Body of pancreas (tissue), 4 donors: ENCODE results near the gene KCNIP4. TPM values are rescaled to one million over a fixed set of nuclear protein-coding genes. Genes with fewer than 3 reads are reported as not detected.

Source experiments
- ATAC-seq: fragments of 150-250 bp; one replicate; pipeline ENCODE4 v1.9.1; 2016
- DNase-seq, 4 donors: peaks; one replicate each; pipeline ENCODE4 v3.0.0-alpha.2; 2019
- H3K27ac ChIP-seq, 4 donors: fragments of 200-600 bp; sonication (generic); 1 replicate in 3 of 4; 2 replicates in 1 of 4; pipeline versions ENCODE4 v1.5.1 to v1.6.1; 2016 to 2019; ENCODE audit warnings: mild to moderate bottlenecking in 1 of 4, mixed read lengths in 1 of 4, moderate library complexity in 1 of 4
- H3K27me3 ChIP-seq, 2 donors: fragments of 200-600 bp; sonication (generic); one replicate each; pipeline ENCODE4 v1.6.0; 2016; ENCODE audit warnings: mild to moderate bottlenecking in 1 of 2
- H3K36me3 ChIP-seq, 2 donors: fragments of 200-600 bp; sonication (generic); replicated peaks in 1 of 2; 2 replicates each; pipeline ENCODE4 v1.5.1; 2016; ENCODE audit warnings: low read depth in 2 of 2; ENCODE audit not compliant: insufficient read depth in 1 of 2
- H3K4me1 ChIP-seq: fragments of 200-600 bp; sonication (generic); one replicate; pipeline ENCODE4 v1.6.0; 2016
- H3K4me3 ChIP-seq, 2 donors: fragments of 200-600 bp; sonication (generic); 1 replicate in 1 of 2; 2 replicates in 1 of 2; pipeline ENCODE4 v1.5.1; 2016 to 2019
- H3K9me3 ChIP-seq, 3 donors: fragments of 200-600 bp; sonication (generic); 1 replicate in 2 of 3; 2 replicates in 1 of 3; pipeline ENCODE4 v1.5.1; 2016
- POLR2A ChIP-seq, 3 donors: fragments of 450-650 bp; IDR thresholded peaks; one replicate each; pipeline ENCODE4 v1.6.1; 2016; ENCODE audit warnings: antibody characterized with exemption in 3 of 3, mild to moderate bottlenecking in 2 of 3
- WGBS, 2 donors: methylation state at CpG; one replicate each; pipeline ENCODE4 v1.1.5; 2017; 5-methylcytosine and 5-hydroxymethylcytosine counted together
- intact Hi-C: fragments of 100-400 bp; cut with DNase I; formaldehyde crosslinking; loops from one replicate; pipeline ENCODE4 v1.15.1; 2023
- total RNA-seq, 2 donors: library from RNA; depleted of rRNA; stranded (reverse); fragments of >200 nt; gene quantifications; one replicate each; pipeline ENCODE4 v1.1.0, GENCODE V29; 2016
- TF ChIP-seq, protein P1 (sequence below), 7 experiments: fragments of 450-650 bp in 4 of 7; fragments of 200-600 bp in 3 of 7; sonication (generic) in 3 of 7; IDR thresholded peaks; one replicate each; pipeline ENCODE4 v1.5.1; 2016 to 2019; ENCODE audit warnings: antibody characterized with exemption in 7 of 7

The KCNIP4 gene
- total RNA-seq, 2 donors from 2014 or later = not detected

- intact Hi-C loops = no loop called here
- no peak for ATAC-seq
- no peaks in the 10 kb centered on the region for H3K4me1 ChIP-seq
- H3K27ac ChIP-seq = no peak overlapping the region
- WGBS, 2 donors = 63 to 64% methylated on average over 3 of the region's 3 CpGs
- TF ChIP-seq, protein P1, sequence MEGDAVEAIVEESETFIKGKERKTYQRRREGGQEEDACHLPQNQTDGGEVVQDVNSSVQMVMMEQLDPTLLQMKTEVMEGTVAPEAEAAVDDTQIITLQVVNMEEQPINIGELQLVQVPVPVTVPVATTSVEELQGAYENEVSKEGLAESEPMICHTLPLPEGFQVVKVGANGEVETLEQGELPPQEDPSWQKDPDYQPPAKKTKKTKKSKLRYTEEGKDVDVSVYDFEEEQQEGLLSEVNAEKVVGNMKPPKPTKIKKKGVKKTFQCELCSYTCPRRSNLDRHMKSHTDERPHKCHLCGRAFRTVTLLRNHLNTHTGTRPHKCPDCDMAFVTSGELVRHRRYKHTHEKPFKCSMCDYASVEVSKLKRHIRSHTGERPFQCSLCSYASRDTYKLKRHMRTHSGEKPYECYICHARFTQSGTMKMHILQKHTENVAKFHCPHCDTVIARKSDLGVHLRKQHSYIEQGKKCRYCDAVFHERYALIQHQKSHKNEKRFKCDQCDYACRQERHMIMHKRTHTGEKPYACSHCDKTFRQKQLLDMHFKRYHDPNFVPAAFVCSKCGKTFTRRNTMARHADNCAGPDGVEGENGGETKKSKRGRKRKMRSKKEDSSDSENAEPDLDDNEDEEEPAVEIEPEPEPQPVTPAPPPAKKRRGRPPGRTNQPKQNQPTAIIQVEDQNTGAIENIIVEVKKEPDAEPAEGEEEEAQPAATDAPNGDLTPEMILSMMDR (IDR thresholded peaks at IDR 0.05) = no peak
- no peak for TF ChIP-seq POLR2A (IDR thresholded peaks at IDR 0.05)
- H3K9me3 ChIP-seq = no peaks in the 10 kb centered on the region
- DNase-seq = no peak
- H3K27me3 ChIP-seq = no peaks in the 10 kb centered on the region
- H3K36me3 ChIP-seq = no peaks in the 10 kb centered on the region
- no peak overlapping the region for H3K4me3 ChIP-seq
Measured at GRCh38 chr4:21849077-21849476, 99.5 kb downstream of the KCNIP4 start.

DNA sequence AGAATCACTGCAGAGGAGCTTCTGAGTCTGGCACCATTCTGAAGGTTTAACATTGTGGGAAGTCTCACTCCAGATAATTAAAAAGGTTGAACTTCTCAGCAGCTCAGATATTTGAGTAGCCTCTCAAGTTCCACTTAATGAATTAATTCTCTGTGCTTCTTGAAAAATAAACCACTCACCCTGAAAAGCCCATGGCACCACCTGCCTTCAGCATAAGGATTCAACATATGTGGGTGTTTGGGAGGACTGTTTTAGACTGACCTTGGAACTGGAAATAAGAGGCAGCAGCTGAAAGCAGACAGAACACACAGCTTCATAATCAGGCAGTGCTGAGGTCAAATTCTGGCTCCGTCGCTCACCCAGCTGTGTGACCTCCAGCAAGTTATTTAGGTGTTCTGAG, 100.6 kb downstream of the KCNIP4 start:
- DNase-seq (no peak), ATAC-seq (no peak)
- Histone ChIP-seq H3K27ac (no peak overlapping the region), H3K4me1 (no peaks in the 10 kb centered on the region), H3K36me3 (no peaks in the 10 kb centered on the region), H3K27me3 (no peaks in the 10 kb centered on the region), H3K9me3 (no peaks in the 10 kb centered on the region), H3K4me3 (no peak overlapping the region)
- 70 to 72% methylated on average over 2 of the region's 2 CpGs for WGBS, 2 donors
- TF ChIP-seq, protein P1 (IDR thresholded peaks at IDR 0.05) = no peak
- TF ChIP-seq POLR2A (IDR thresholded peaks at IDR 0.05) = no peak
- intact Hi-C loops = no loop called here

DNA sequence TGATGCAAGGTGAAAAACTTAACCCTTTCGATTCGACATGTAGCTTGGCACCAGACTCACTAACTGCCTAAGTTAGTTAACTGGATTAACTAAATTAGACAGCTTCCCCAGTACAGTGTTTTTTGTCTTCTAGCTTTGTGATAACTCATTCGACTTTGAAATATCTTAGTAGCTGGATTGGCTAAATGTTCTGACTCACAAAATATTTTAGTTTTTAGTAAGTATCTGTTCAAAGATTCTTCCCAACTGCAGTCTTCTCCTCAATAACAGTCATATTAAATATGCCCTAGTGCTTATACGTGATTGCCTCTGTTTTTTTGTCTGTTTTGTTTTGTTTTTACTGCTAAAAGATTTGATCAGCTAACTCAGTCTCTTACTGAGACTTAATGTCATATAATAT, 102.9 kb downstream of the KCNIP4 start:
- ATAC-seq (no peak), DNase-seq (no peak)
- Histone ChIP-seq H3K9me3 (no peaks in the 10 kb centered on the region), H3K4me1 (no peaks in the 10 kb centered on the region), H3K27me3 (no peaks in the 10 kb centered on the region), H3K36me3 (no peaks in the 10 kb centered on the region), H3K27ac (no peak overlapping the region), H3K4me3 (no peak overlapping the region)
- intact Hi-C loops = no loop called here
- WGBS, 2 donors = 44 to 56% methylated on average over 4 of the region's 4 CpGs
- TF ChIP-seq, protein P1 (IDR thresholded peaks at IDR 0.05) = no peak
- no peak for TF ChIP-seq POLR2A (IDR thresholded peaks at IDR 0.05)

- intact Hi-C loops = no loop called here
- Histone ChIP-seq H3K4me3 (no peak overlapping the region), H3K9me3 (no peaks in the 10 kb centered on the region), H3K27ac (no peak overlapping the region), H3K36me3 (no peaks in the 10 kb centered on the region), H3K27me3 (no peaks in the 10 kb centered on the region), H3K4me1 (no peaks in the 10 kb centered on the region)
- DNase-seq (no peak), ATAC-seq (no peak)
- TF ChIP-seq, protein P1 (IDR thresholded peaks at IDR 0.05) = no peak
- no peak for TF ChIP-seq POLR2A (IDR thresholded peaks at IDR 0.05)
Measured at GRCh38 chr4:21835712-21836111, 112.9 kb downstream of the KCNIP4 start.

DNA sequence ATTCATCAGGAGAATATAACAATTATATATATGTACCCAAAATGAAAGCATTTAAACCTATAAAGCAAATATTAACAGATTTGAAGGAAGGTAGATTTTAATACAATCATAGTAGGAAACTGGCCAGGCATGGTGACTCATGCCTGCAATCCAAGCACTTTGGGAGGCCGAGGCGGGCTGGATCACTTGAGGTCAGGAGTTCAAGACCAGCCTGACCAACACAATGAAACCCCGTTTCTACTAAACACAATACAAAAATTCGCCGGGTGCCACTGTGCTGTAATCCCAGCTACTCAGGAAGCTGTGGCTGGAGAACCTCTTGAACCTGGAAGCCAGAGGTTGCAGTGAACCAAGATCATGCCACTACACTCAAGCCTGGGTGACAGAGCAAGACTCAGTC, 118.3 kb downstream of the KCNIP4 start:
- H3K36me3 ChIP-seq = no peaks in the 10 kb centered on the region
- intact Hi-C loops = no loop called here
- 66 to 69% methylated on average over 5 of the region's 5 CpGs for WGBS, 2 donors
- H3K27me3 ChIP-seq = no peaks in the 10 kb centered on the region
- DNase-seq (no peak), ATAC-seq (no peak)
- no peaks in the 10 kb centered on the region for H3K4me1 ChIP-seq
- no peak overlapping the region for H3K4me3 ChIP-seq
- H3K27ac ChIP-seq = no peak overlapping the region
- no peak for TF ChIP-seq POLR2A (IDR thresholded peaks at IDR 0.05)
- TF ChIP-seq, protein P1 (IDR thresholded peaks at IDR 0.05) = no peak
- no peaks in the 10 kb centered on the region for H3K9me3 ChIP-seq
